Neural cell (in vitro differentiated cells): ENCODE measurements around the gene DNMBP. TPM values are rescaled to one million over a fixed set of nuclear protein-coding genes. Genes with fewer than 3 reads are reported as not detected.

ENCODE experiments used
- H2AFZ ChIP-seq: fragments of 200-600, 300-800 bp; sonication (generic), shearing (Covaris generic); 2 replicates; pipeline ENCODE4 v1.6.0; 2014; ENCODE audit warnings: low read depth, mild to moderate bottlenecking, antibody characterized with exemption, low read length, moderate library complexity
- H3F3A ChIP-seq: fragments of 200-600 bp; shearing (Covaris generic); 2 replicates; pipeline ENCODE4 v1.6.1; 2016; ENCODE audit warnings: mild to moderate bottlenecking, moderate library complexity, mixed read lengths, antibody characterized with exemption, low read length; ENCODE audit not compliant: insufficient read depth, poor library complexity, severe bottlenecking
- H3K27ac ChIP-seq: fragments of 200-600, 300-800 bp; sonication (generic), shearing (Covaris generic); 2 replicates; pipeline ENCODE4 v1.5.1; 2014; ENCODE audit warnings: mild to moderate bottlenecking, low read length, moderate library complexity
- H3K27me3 ChIP-seq: fragments of 300-800, 200-600 bp; sonication (generic), shearing (Covaris generic); 2 replicates; pipeline ENCODE4 v1.6.0; 2014; ENCODE audit warnings: mild to moderate bottlenecking, low read depth, low read length, moderate library complexity; ENCODE audit not compliant: insufficient read depth
- H3K36me3 ChIP-seq: fragments of 300-800, 200-600 bp; sonication (generic), shearing (Covaris generic); 2 replicates; pipeline ENCODE4 v1.5.1; 2014; ENCODE audit warnings: mild to moderate bottlenecking, antibody characterized with exemption, low read length, moderate library complexity; ENCODE audit not compliant: insufficient read depth
- H3K4me2 ChIP-seq: fragments of 300-800, 200-600 bp; sonication (generic), shearing (Covaris generic); 2 replicates; pipeline ENCODE4 v1.6.0; 2014; ENCODE audit warnings: mild to moderate bottlenecking, low read length
- H3K4me3 ChIP-seq: fragments of 300-800, 200-600 bp; sonication (generic), shearing (Covaris generic); 2 replicates; pipeline ENCODE4 v1.5.1; 2014; ENCODE audit warnings: mild to moderate bottlenecking, low read length, moderate library complexity
- H3K79me2 ChIP-seq: fragments of 200-600 bp; shearing (Covaris generic); replicated peaks from 2 replicates; pipeline ENCODE4 v1.6.0; 2014; ENCODE audit warnings: mild to moderate bottlenecking, low read length, moderate library complexity; ENCODE audit not compliant: insufficient read depth
- H3K9ac ChIP-seq: fragments of 300-800, 200-600 bp; sonication (generic), shearing (Covaris generic); 2 replicates; pipeline ENCODE4 v1.6.1; 2016; ENCODE audit warnings: mild to moderate bottlenecking, low read length, mixed read lengths
- H3K9me2 ChIP-seq: fragments of 200-600 bp; shearing (Covaris generic); 2 replicates; pipeline ENCODE4 v1.6.1; 2016; ENCODE audit warnings: mild to moderate bottlenecking, low read length, mixed read lengths; ENCODE audit not compliant: insufficient read depth
- H3K9me3 ChIP-seq: fragments of 200-600, 300-800 bp; sonication (generic), shearing (Covaris generic); 2 replicates; pipeline ENCODE4 v1.6.1; 2016; ENCODE audit warnings: mild to moderate bottlenecking, mixed run types, low read length, moderate library complexity, mixed read lengths
- H4K20me1 ChIP-seq: fragments of 200-600 bp; shearing (Covaris generic); 2 replicates; pipeline ENCODE4 v1.6.1; 2016; ENCODE audit warnings: mild to moderate bottlenecking, mixed run types; ENCODE audit not compliant: insufficient read depth
- CTCF ChIP-seq: fragments of 450-650 bp; IDR thresholded peaks from 2 replicates; pipeline ENCODE4 v1.5.1; 2014; ENCODE audit warnings: antibody characterized with exemption, mild to moderate bottlenecking, moderate library complexity; ENCODE audit not compliant: poor library complexity, severe bottlenecking
- EP300 ChIP-seq: fragments of 450-650 bp; conservative IDR thresholded peaks from 2 replicates; pipeline ENCODE4 v1.6.1; 2014; ENCODE audit warnings: antibody characterized with exemption, mild to moderate bottlenecking, moderate library complexity; ENCODE audit not compliant: poor library complexity, severe bottlenecking
- EZH2 ChIP-seq: fragments of 200-600, 300-800 bp; shearing (Covaris generic), sonication (generic); IDR thresholded peaks from 2 replicates; pipeline ENCODE4 v1.6.1; 2014; ENCODE audit warnings: antibody characterized with exemption, low read length, borderline replicate concordance, mild to moderate bottlenecking; ENCODE audit not compliant: insufficient read depth, poor library complexity, severe bottlenecking
- MXI1 ChIP-seq: fragments of 450-650 bp; conservative IDR thresholded peaks from 2 replicates; pipeline ENCODE4 v1.6.1; 2014; ENCODE audit warnings: antibody characterized with exemption, mild to moderate bottlenecking; ENCODE audit not compliant: poor library complexity, severe bottlenecking
- POLR2AphosphoS5 ChIP-seq: IDR thresholded peaks from 2 replicates; pipeline ENCODE4 v1.6.1; 2012
- REST ChIP-seq: IDR thresholded peaks from 2 replicates; pipeline ENCODE4 v1.6.1; 2012; ENCODE audit warnings: borderline replicate concordance
- SMC3 ChIP-seq: fragments of 450-650 bp; conservative IDR thresholded peaks from 2 replicates; pipeline ENCODE4 v1.6.1; 2014; ENCODE audit warnings: antibody characterized with exemption, mild to moderate bottlenecking, moderate library complexity; ENCODE audit not compliant: poor library complexity
- TAF1 ChIP-seq: IDR thresholded peaks from 2 replicates; pipeline ENCODE4 v1.6.1; 2012; ENCODE audit warnings: low read depth
- polyA plus RNA-seq: library from polyadenylated mRNA; depleted of rRNA; stranded (reverse); fragments of >200 nt; gene quantifications from 2 replicates; pipeline ENCODE4 v1.2.3, GENCODE V29; 2014

DNMBP gene
- polyA plus RNA-seq, 1 donor from 2014 or later = 2.3 TPM

- H3K27me3 ChIP-seq = no peaks in the 10 kb centered on the region
- peak overlapping the region; percentile 94 for H3K4me3 ChIP-seq
- H2AFZ ChIP-seq = no peak overlapping the region
- no peaks in the 10 kb centered on the region for H3F3A ChIP-seq
- no peak overlapping the region for H3K9ac ChIP-seq
- H3K79me2 ChIP-seq = no peaks in the 10 kb centered on the region
- no peaks in the 10 kb centered on the region for H3K36me3 ChIP-seq
- no peaks in the 10 kb centered on the region for H3K9me2 ChIP-seq
- no peak overlapping the region for H3K4me2 ChIP-seq
- H3K9me3 ChIP-seq = no peaks in the 10 kb centered on the region
- TF ChIP-seq MXI1 = no peak
- TF ChIP-seq TAF1 = no peak
- no peak for TF ChIP-seq REST
- TF ChIP-seq CTCF = no peak
- TF ChIP-seq EZH2 = no peak
- TF ChIP-seq POLR2AphosphoS5 = no peak
- no peak for TF ChIP-seq SMC3
- no peak for TF ChIP-seq EP300
- no peaks in the 10 kb centered on the region for H4K20me1 ChIP-seq
- H3K27ac ChIP-seq = no peak overlapping the region
Observed at GRCh38 chr10:100007231-100008141, 2.3 kb downstream of the DNMBP start.

GRCh38 chr10:100006243-100006886 is 3.4 kb downstream of the DNMBP start:
- H3K4me3 ChIP-seq = no peak overlapping the region
- no peaks in the 10 kb centered on the region for H3K79me2 ChIP-seq
- TF ChIP-seq CTCF = no peak
- no peaks in the 10 kb centered on the region for H4K20me1 ChIP-seq
- no peaks in the 10 kb centered on the region for H3F3A ChIP-seq
- H3K27me3 ChIP-seq = no peaks in the 10 kb centered on the region
- no peak overlapping the region for H3K4me2 ChIP-seq
- H3K9me2 ChIP-seq = no peaks in the 10 kb centered on the region
- no peak overlapping the region for H2AFZ ChIP-seq
- H3K9ac ChIP-seq = no peak overlapping the region
- no peaks in the 10 kb centered on the region for H3K9me3 ChIP-seq
- no peak overlapping the region for H3K27ac ChIP-seq
- H3K36me3 ChIP-seq = no peaks in the 10 kb centered on the region
